Measurements from ENCODE around the gene TJP1. TPM values are rescaled to one million over a fixed set of nuclear protein-coding genes. Genes with fewer than 3 reads are reported as not detected.

Gene TJP1
- total RNA-seq, 1 experiment from 2014 or later, result 67.0 TPM

DNA sequence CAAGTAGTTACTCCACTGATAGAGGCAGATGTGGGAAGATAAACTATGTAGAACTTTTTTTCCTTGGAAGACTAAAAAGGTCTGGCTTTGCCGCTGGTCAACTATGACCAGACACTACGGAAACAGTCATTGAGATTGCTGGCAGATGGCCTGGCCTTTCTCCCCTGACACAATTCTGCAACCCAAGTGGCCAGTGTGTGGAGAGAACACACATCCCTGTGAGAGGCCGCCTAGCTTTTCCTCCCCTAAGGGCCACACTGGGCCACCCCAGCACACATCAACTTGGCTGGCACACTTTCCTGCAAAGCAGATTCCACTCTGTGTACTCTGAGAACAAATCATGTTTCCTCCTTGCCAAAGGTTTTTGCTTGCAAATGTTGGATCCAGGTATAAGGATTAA, 10.4 kb upstream of the TJP1 start:
- H3K27me3 ChIP-seq (ENCODE audit: low read length), result no peaks in the 10 kb centered on the region
- H3K9me3 ChIP-seq (ENCODE audit: low read length), result no peaks in the 10 kb centered on the region
- CTCF ChIA-PET, result no interaction called here
- no peak overlapping the region for H3K4me3 ChIP-seq (ENCODE audit: low read length)
- no peaks in the 10 kb centered on the region for H3K36me3 ChIP-seq (ENCODE audit: low read depth, low read length)
- BruUV-seq (replicated peaks), result no TSS peak
- peaks cover 13% of the 10 kb centered on the region for H3K4me1 ChIP-seq (ENCODE audit: insufficient read depth, low read length)
- no peak overlapping the region for H3K4me2 ChIP-seq (ENCODE audit: low read length)
- DNase-seq, result no peak
- no peaks in the 10 kb centered on the region for H4K20me1 ChIP-seq (ENCODE audit: low read length)
- no peak for ATAC-seq
- no peak overlapping the region for H3K27ac ChIP-seq (ENCODE audit: low read length)
- no peak overlapping the region for H3K9ac ChIP-seq (ENCODE audit: low read length)
- H3K79me2 ChIP-seq (ENCODE audit: low read length), result no peaks in the 10 kb centered on the region
- H3F3A ChIP-seq (ENCODE audit: low read length, unreplicated experiment), result no peaks in the 10 kb centered on the region
- no peak overlapping the region for H2AFZ ChIP-seq (ENCODE audit: low read length)
- TF ChIP-seq EZH2phosphoT487 (IDR thresholded peaks at IDR 0.05; ENCODE audit: borderline replicate concordance, low read length) (no peak), EZH2 (IDR thresholded peaks at IDR 0.05; ENCODE audit: low read length, unreplicated experiment) (no peak)
- TF ChIP-seq, protein P1, sequence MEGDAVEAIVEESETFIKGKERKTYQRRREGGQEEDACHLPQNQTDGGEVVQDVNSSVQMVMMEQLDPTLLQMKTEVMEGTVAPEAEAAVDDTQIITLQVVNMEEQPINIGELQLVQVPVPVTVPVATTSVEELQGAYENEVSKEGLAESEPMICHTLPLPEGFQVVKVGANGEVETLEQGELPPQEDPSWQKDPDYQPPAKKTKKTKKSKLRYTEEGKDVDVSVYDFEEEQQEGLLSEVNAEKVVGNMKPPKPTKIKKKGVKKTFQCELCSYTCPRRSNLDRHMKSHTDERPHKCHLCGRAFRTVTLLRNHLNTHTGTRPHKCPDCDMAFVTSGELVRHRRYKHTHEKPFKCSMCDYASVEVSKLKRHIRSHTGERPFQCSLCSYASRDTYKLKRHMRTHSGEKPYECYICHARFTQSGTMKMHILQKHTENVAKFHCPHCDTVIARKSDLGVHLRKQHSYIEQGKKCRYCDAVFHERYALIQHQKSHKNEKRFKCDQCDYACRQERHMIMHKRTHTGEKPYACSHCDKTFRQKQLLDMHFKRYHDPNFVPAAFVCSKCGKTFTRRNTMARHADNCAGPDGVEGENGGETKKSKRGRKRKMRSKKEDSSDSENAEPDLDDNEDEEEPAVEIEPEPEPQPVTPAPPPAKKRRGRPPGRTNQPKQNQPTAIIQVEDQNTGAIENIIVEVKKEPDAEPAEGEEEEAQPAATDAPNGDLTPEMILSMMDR (conservative IDR thresholded peaks at IDR 0.05; ENCODE audit: low read depth, low read length), result no peak
- POLR2A ChIA-PET (ENCODE audit: unreplicated experiment), result no interaction called here
- intact Hi-C loops (cut with micrococcal nuclease), result no loop called here
- no peaks in the 10 kb centered on the region for H3K9me2 ChIP-seq (replicated peaks; ENCODE audit: low read length)

DNA sequence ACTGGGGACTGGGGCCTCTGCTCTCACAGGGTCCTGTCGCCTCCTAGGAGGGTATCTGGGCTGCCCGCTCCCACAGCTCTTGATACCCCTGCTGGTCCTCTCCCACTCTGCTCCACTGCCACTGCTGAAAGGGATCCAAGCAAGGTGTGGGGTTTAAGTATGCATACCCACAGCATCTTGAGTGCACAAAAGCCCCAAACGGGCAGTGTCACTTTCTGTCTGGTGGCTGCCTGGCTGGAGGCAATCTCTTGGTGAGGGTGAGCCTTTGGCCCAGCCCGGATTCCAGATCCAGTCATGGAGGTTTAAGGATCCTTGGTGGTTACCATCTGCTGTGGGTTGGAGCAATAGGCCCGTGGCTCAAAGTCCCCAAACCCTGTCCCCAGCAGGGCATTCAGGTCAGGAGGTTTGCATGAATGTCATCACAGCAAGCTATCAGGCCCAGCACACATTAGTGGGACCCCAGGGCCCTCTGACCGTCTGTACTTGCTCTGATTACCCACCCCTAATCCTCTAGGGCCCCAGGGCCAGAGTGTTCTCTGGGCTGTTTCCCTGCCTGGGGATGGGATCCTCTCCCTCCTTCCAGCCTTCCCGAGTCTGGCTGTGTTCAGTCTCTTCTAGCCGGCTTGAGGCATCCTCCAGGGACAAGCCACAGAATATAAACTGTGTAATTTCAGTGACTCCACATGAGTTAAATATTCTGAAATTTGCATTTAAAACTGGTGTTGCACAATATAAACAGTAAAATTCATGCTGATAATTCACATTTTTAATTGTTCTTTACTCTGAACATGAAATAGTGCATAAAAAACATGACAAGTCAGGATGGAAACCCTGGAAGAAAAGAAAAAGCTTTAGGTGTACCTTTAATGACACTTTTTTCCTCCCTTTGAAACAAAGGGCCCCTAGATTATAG, 4.9 kb upstream of the TJP1 start:
- ATAC-seq (no peak), DNase-seq (no peak)
- no peak overlapping the region for H2AFZ ChIP-seq (ENCODE audit: low read length)
- H3K36me3 ChIP-seq (ENCODE audit: low read depth, low read length), result no peaks in the 10 kb centered on the region
- ChIA-PET CTCF (no interaction called here), POLR2A (ENCODE audit: unreplicated experiment) (no interaction called here)
- no peaks in the 10 kb centered on the region for H3K9me2 ChIP-seq (replicated peaks; ENCODE audit: low read length)
- no peaks in the 10 kb centered on the region for H3K79me2 ChIP-seq (ENCODE audit: low read length)
- peaks cover 19% of the 10 kb centered on the region for H3K4me1 ChIP-seq (ENCODE audit: insufficient read depth, low read length)
- intact Hi-C loops (cut with micrococcal nuclease), result no loop called here
- H3K9ac ChIP-seq (ENCODE audit: low read length), result no peak overlapping the region
- no peaks in the 10 kb centered on the region for H3K27me3 ChIP-seq (ENCODE audit: low read length)
- no peaks in the 10 kb centered on the region for H3F3A ChIP-seq (ENCODE audit: low read length, unreplicated experiment)
- no peaks in the 10 kb centered on the region for H4K20me1 ChIP-seq (ENCODE audit: low read length)
- BruUV-seq (replicated peaks), result no TSS peak
- no peak overlapping the region for H3K4me3 ChIP-seq (ENCODE audit: low read length)
- H3K27ac ChIP-seq (ENCODE audit: low read length), result no peak overlapping the region
- no peaks in the 10 kb centered on the region for H3K9me3 ChIP-seq (ENCODE audit: low read length)
- H3K4me2 ChIP-seq (ENCODE audit: low read length), result no peak overlapping the region
- TF ChIP-seq EZH2phosphoT487 (IDR thresholded peaks at IDR 0.05; ENCODE audit: borderline replicate concordance, low read length) (no peak), EZH2 (IDR thresholded peaks at IDR 0.05; ENCODE audit: low read length, unreplicated experiment) (no peak)
- TF ChIP-seq, protein P1 (conservative IDR thresholded peaks at IDR 0.05; ENCODE audit: low read depth, low read length), result no peak

DNA sequence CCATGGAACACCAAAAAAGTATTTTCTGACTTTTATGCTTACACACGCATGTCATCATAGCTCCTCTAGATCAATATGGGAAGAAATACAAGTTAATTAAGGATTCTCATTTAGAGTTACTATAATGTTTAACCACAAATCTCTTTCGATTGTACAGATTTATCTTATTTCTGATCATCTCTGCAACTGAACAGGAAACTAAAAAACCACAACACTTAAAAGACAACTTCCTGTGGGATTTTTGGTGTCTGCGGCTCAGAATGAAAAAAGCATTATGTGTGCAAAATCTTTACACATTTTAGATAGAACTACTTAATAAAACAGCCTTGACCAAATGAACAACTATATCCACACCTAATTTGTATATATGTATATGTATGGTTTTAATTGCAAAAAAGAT, 3.0 kb upstream of the TJP1 start:
- POLR2A ChIA-PET (ENCODE audit: unreplicated experiment), result no interaction called here
- Histone ChIP-seq H3K4me2 (ENCODE audit: low read length) (peak overlapping the region; percentile 62), H3K27ac (ENCODE audit: low read length) (no peak overlapping the region), H3K27me3 (ENCODE audit: low read length) (no peaks in the 10 kb centered on the region), H3K36me3 (ENCODE audit: low read depth, low read length) (no peaks in the 10 kb centered on the region), H3F3A (ENCODE audit: low read length, unreplicated experiment) (no peaks in the 10 kb centered on the region), H3K4me3 (ENCODE audit: low read length) (0 out of 2 replicates have a peak overlapping the region, but pooled peaks have one; percentile 4), H3K9ac (ENCODE audit: low read length) (no peak overlapping the region), H4K20me1 (ENCODE audit: low read length) (peaks cover 10% of the 10 kb centered on the region), H3K9me3 (ENCODE audit: low read length) (no peaks in the 10 kb centered on the region), H3K4me1 (ENCODE audit: insufficient read depth, low read length) (peaks cover 19% of the 10 kb centered on the region), H3K79me2 (ENCODE audit: low read length) (peaks cover 13% of the 10 kb centered on the region), H2AFZ (ENCODE audit: low read length) (0 out of 2 replicates have a peak overlapping the region, but pooled peaks have one; percentile 2), H3K9me2 (replicated peaks; ENCODE audit: low read length) (no peaks in the 10 kb centered on the region)
- TF ChIP-seq EZH2phosphoT487 (IDR thresholded peaks at IDR 0.05; ENCODE audit: borderline replicate concordance, low read length) (no peak), EZH2 (IDR thresholded peaks at IDR 0.05; ENCODE audit: low read length, unreplicated experiment) (no peak)
- TF ChIP-seq, protein P1 (conservative IDR thresholded peaks at IDR 0.05; ENCODE audit: low read depth, low read length), result no peak
- intact Hi-C loops (cut with micrococcal nuclease), result no loop called here
- DNase-seq, result peak; percentile 32
- ATAC-seq, result no peak
- no TSS peak for BruUV-seq (replicated peaks)
- CTCF ChIA-PET, result no interaction called here

All from PC-3 (cell line).